Glomerular endothelial cell (primary cell): ENCODE data around the gene RPS6KA2. TPM values are rescaled to one million over a fixed set of nuclear protein-coding genes. Genes with fewer than 3 reads are reported as not detected.

ENCODE experiments used
- DNase-seq: peaks from one replicate; pipeline ENCODE4 v3.0.0-alpha.2; 2011; ENCODE audit warnings: low read depth, low spot score; ENCODE audit errors: extremely low read depth
- total RNA-seq: library from RNA; depleted of rRNA; stranded (reverse); fragments of >200 nt; gene quantifications from 2 replicates; pipeline ENCODE4 v1.2.3, GENCODE V29; 2015

Gene RPS6KA2
- total RNA-seq, 1 donor from 2014 or later, result 249 TPM

- no peak for DNase-seq
Measured at GRCh38 chr6:166656230-166657151, 29.4 kb upstream of the RPS6KA2 start.

GRCh38 chr6:166655713-166656229 lies 28.7 kb upstream of the RPS6KA2 start:
- no peak for DNase-seq

GRCh38 chr6:166655251-166655650 lies 28.2 kb upstream of the RPS6KA2 start:
- DNase-seq, result no peak

GRCh38 chr6:166654573-166654972 lies 27.5 kb upstream of the RPS6KA2 start:
- DNase-seq, result no peak

GRCh38 chr6:166653639-166653941 lies 26.5 kb upstream of the RPS6KA2 start:
- DNase-seq, result no peak

GRCh38 chr6:166650824-166651807 lies 24.1 kb upstream of the RPS6KA2 start:
- DNase-seq, result no peak

- DNase-seq, result no peak
Measured at GRCh38 chr6:166650047-166650446, 23.0 kb upstream of the RPS6KA2 start.

- no peak for DNase-seq
Measured at GRCh38 chr6:166648846-166649245, 21.8 kb upstream of the RPS6KA2 start.

GRCh38 chr6:166647896-166648295 lies 20.8 kb upstream of the RPS6KA2 start:
- no peak for DNase-seq

- no peak for DNase-seq
Measured at GRCh38 chr6:166646716-166647115, 19.7 kb upstream of the RPS6KA2 start.

GRCh38 chr6:166645896-166646295 lies 18.8 kb upstream of the RPS6KA2 start:
- no peak for DNase-seq

GRCh38 chr6:166644681-166645080 lies 17.6 kb upstream of the RPS6KA2 start:
- DNase-seq, result no peak

- DNase-seq, result no peak
Measured at GRCh38 chr6:166643891-166644590, 17.0 kb upstream of the RPS6KA2 start.

- DNase-seq, result no peak
Measured at GRCh38 chr6:166642646-166643045, 15.6 kb upstream of the RPS6KA2 start.

GRCh38 chr6:166640342-166641043 lies 13.4 kb upstream of the RPS6KA2 start:
- no peak for DNase-seq

- no peak for DNase-seq
Measured at GRCh38 chr6:166639921-166640320, 12.9 kb upstream of the RPS6KA2 start.

GRCh38 chr6:166638573-166638964 lies 11.5 kb upstream of the RPS6KA2 start:
- DNase-seq, result no peak

- DNase-seq, result no peak
Measured at GRCh38 chr6:166637812-166638572, 10.9 kb upstream of the RPS6KA2 start.

- DNase-seq, result no peak
Measured at GRCh38 chr6:166636934-166637333, 9.9 kb upstream of the RPS6KA2 start.
